ENCODE data around the gene LDB2. TPM values are rescaled to one million over a fixed set of nuclear protein-coding genes. Genes with fewer than 3 reads are reported as not detected.

The LDB2 gene
- total and polyA plus RNA-seq, 2 donors (not counting 1 experiment from before 2014, with no cell fraction given), result not detected

- Mint-ChIP-seq H3K9me3 (ENCODE audit: insufficient read depth) (peaks cover 3% of the 10 kb centered on the region), H3K27me3 (no peaks in the 10 kb centered on the region), H3K27ac (no peak overlapping the region), H3K4me3 (no peak overlapping the region), H3K4me1 (no peaks in the 10 kb centered on the region)
- TF ChIP-seq CTCF (IDR thresholded peaks at IDR 0.05), result no peak
- no peak for TF ChIP-seq EZH2 (IDR thresholded peaks at IDR 0.05; ENCODE audit: borderline replicate concordance, insufficient read depth, low read depth, low read length, poor library complexity, severe bottlenecking)
- ChIA-PET CTCF (no interaction called here), POLR2A (no interaction called here)
- Histone ChIP-seq H3K9ac (ENCODE audit: low read length) (no peak overlapping the region), H3K27ac (ENCODE audit: low read length in 2 of 2) (no peak overlapping the region), H3K9me3 (ENCODE audit: control extremely low read depth in 1 of 3, control insufficient read depth in 2 of 3, insufficient read depth in 1 of 3, low read length in 2 of 3) (peaks cover 0 to 11% (median 10%) of the 10 kb centered on the region in 3 donors), H3K36me3 (replicated peaks in 1 of 2; ENCODE audit: control extremely low read depth in 1 of 2, control insufficient read depth in 1 of 2, extremely low read depth in 1 of 2, insufficient read depth in 2 of 2, low read length in 1 of 2) (no peaks in the 10 kb centered on the region), H3K79me2 (ENCODE audit: control insufficient read depth, insufficient read depth, low read length) (no peaks in the 10 kb centered on the region), H3K27me3 (replicated peaks in 1 of 4; ENCODE audit: control extremely low read depth in 1 of 4, control insufficient read depth in 3 of 4, insufficient read depth in 4 of 4, low read length in 3 of 4) (no peaks in the 10 kb centered on the region), H3K4me1 (ENCODE audit: control insufficient read depth in 2 of 2, insufficient read depth in 2 of 2, low read length in 2 of 2) (no peaks in the 10 kb centered on the region), H3K4me2 (replicated peaks; ENCODE audit: low read depth, low read length, poor library complexity, severe bottlenecking) (no peak overlapping the region), H2AFZ (ENCODE audit: insufficient read depth, low read depth, low read length, poor library complexity, severe bottlenecking) (no peak overlapping the region), H4K20me1 (ENCODE audit: control insufficient read depth, insufficient read depth, low read length, poor library complexity, severe bottlenecking) (no peaks in the 10 kb centered on the region), H3K4me3 (ENCODE audit: control extremely low read depth in 1 of 5, extremely low read depth in 1 of 5, insufficient read depth in 1 of 5, low read depth in 2 of 5, low read length in 4 of 5) (no peak overlapping the region)
- ATAC-seq (ENCODE audit: low read depth) (no peak), DNase-seq (no peak)
- intact Hi-C loops (cut with micrococcal nuclease), result no loop called here
- 77% methylated on average over 6 of the region's 7 CpGs for WGBS (ENCODE audit: insufficient coverage)
These were observed 392.7 kb downstream of the LDB2 start for GRCh38 chr4:16505726-16506125.

- Mint-ChIP-seq H3K4me3 (no peak overlapping the region), H3K9me3 (ENCODE audit: insufficient read depth) (peaks cover 3% of the 10 kb centered on the region), H3K27ac (no peak overlapping the region), H3K27me3 (no peaks in the 10 kb centered on the region), H3K4me1 (no peaks in the 10 kb centered on the region)
- intact Hi-C loops (cut with micrococcal nuclease), result no loop called here
- no peaks in the 10 kb centered on the region for H4K20me1 ChIP-seq (ENCODE audit: control insufficient read depth, insufficient read depth, low read length, poor library complexity, severe bottlenecking)
- no peaks in the 10 kb centered on the region for H3K36me3 ChIP-seq (replicated peaks in 1 of 2; ENCODE audit: control extremely low read depth in 1 of 2, control insufficient read depth in 1 of 2, extremely low read depth in 1 of 2, insufficient read depth in 2 of 2, low read length in 1 of 2)
- no peak overlapping the region for H3K27ac ChIP-seq (ENCODE audit: low read length in 2 of 2)
- no peak for TF ChIP-seq CTCF (IDR thresholded peaks at IDR 0.05)
- TF ChIP-seq EZH2 (IDR thresholded peaks at IDR 0.05; ENCODE audit: borderline replicate concordance, insufficient read depth, low read depth, low read length, poor library complexity, severe bottlenecking), result no peak
- ChIA-PET POLR2A (no interaction called here), CTCF (no interaction called here)
- no peaks in the 10 kb centered on the region for H3K27me3 ChIP-seq (replicated peaks in 1 of 4; ENCODE audit: control extremely low read depth in 1 of 4, control insufficient read depth in 3 of 4, insufficient read depth in 4 of 4, low read length in 3 of 4)
- ATAC-seq (ENCODE audit: low read depth) (no peak), DNase-seq (no peak)
- H3K4me3 ChIP-seq (ENCODE audit: control extremely low read depth in 1 of 5, extremely low read depth in 1 of 5, insufficient read depth in 1 of 5, low read depth in 2 of 5, low read length in 4 of 5), result no peak overlapping the region
- H3K9ac ChIP-seq (ENCODE audit: low read length), result no peak overlapping the region
- no CpG with 5 or more reads among the region's 2 CpGs for WGBS (ENCODE audit: insufficient coverage)
- no peak overlapping the region for H2AFZ ChIP-seq (ENCODE audit: insufficient read depth, low read depth, low read length, poor library complexity, severe bottlenecking)
- no peak overlapping the region for H3K4me2 ChIP-seq (replicated peaks; ENCODE audit: low read depth, low read length, poor library complexity, severe bottlenecking)
- peaks cover 0 to 11% (median 10%) of the 10 kb centered on the region in 3 donors for H3K9me3 ChIP-seq (ENCODE audit: control extremely low read depth in 1 of 3, control insufficient read depth in 2 of 3, insufficient read depth in 1 of 3, low read length in 2 of 3)
- H3K4me1 ChIP-seq (ENCODE audit: control insufficient read depth in 2 of 2, insufficient read depth in 2 of 2, low read length in 2 of 2), result no peaks in the 10 kb centered on the region
- no peaks in the 10 kb centered on the region for H3K79me2 ChIP-seq (ENCODE audit: control insufficient read depth, insufficient read depth, low read length)
These were observed 393.2 kb downstream of the LDB2 start for GRCh38 chr4:16505267-16505666.
